ENCODE data around the gene CNTNAP2. TPM values are rescaled to one million over a fixed set of nuclear protein-coding genes. Genes with fewer than 3 reads are reported as not detected.

CNTNAP2 gene
- total RNA-seq, 4 donors from 2014 or later: 0.42 to 0.71 TPM; not detected in 2

DNA sequence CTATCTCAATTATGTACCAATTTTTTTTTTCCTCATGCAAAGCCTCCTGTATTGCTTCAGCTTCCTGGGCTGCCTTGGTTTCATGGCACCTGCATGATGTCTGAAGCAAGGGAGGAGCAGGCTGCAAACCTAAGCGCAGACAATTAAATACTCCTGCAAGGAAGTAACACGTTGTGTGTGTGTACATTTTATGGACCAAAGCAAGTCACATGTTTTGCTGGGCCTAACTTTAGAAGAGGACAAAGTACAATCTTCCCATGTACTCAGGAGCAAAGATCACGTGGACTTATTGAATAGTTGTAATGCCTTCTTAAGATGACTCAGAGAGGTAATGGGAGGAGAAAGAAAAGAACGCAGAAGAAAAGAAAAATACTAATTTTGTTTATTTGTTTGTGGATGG, 1530.0 kb downstream of the CNTNAP2 start:
- no peak overlapping the region for H3K4me3 ChIP-seq (ENCODE audit: low read depth, poor library complexity, severe bottlenecking)
- DNase-seq (ENCODE audit: low spot score in 2 of 2): no peak
- intact Hi-C loops (cut with DNase I; ENCODE audit: low total_unique reads): no loop called here
- 87 to 88% methylated on average over 4 of the region's 4 CpGs for WGBS, 2 donors
- no peak for TF ChIP-seq POLR2A (IDR thresholded peaks at IDR 0.05)
- TF ChIP-seq, protein P1, sequence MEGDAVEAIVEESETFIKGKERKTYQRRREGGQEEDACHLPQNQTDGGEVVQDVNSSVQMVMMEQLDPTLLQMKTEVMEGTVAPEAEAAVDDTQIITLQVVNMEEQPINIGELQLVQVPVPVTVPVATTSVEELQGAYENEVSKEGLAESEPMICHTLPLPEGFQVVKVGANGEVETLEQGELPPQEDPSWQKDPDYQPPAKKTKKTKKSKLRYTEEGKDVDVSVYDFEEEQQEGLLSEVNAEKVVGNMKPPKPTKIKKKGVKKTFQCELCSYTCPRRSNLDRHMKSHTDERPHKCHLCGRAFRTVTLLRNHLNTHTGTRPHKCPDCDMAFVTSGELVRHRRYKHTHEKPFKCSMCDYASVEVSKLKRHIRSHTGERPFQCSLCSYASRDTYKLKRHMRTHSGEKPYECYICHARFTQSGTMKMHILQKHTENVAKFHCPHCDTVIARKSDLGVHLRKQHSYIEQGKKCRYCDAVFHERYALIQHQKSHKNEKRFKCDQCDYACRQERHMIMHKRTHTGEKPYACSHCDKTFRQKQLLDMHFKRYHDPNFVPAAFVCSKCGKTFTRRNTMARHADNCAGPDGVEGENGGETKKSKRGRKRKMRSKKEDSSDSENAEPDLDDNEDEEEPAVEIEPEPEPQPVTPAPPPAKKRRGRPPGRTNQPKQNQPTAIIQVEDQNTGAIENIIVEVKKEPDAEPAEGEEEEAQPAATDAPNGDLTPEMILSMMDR (IDR thresholded peaks at IDR 0.05): no peak

GRCh38 chr7:147650991-147651390, 1534.4 kb downstream of the CNTNAP2 start:
- WGBS, 2 donors: 79 to 85% methylated on average over 3 of the region's 3 CpGs
- no peak overlapping the region for H3K4me3 ChIP-seq (ENCODE audit: low read depth, poor library complexity, severe bottlenecking)
- TF ChIP-seq POLR2A (IDR thresholded peaks at IDR 0.05): no peak
- TF ChIP-seq, protein P1 (IDR thresholded peaks at IDR 0.05): no peak
- DNase-seq (ENCODE audit: low spot score in 2 of 2): no peak
- intact Hi-C loops (cut with DNase I; ENCODE audit: low total_unique reads): no loop called here

DNA sequence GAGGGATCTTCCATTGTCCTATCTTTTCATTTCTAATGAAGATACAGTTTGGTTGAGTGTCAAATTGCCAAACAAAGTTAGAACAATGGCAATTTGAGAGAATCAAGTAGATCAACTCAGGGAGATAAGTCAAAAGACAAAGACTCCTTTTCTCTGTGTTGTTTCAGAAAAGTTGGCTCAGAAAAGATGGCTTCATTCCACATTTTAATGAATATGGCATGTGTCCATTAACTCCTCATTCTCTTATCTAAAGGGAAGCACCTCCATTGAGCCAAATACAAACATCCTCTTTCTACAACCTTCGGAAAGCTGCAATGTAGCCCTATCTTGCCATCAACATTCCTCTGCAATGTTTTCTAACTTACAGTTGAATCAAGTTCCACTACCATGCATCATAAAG, 1535.0 kb downstream of the CNTNAP2 start:
- TF ChIP-seq POLR2A (IDR thresholded peaks at IDR 0.05): no peak
- TF ChIP-seq, protein P1 (IDR thresholded peaks at IDR 0.05): no peak
- H3K4me3 ChIP-seq (ENCODE audit: low read depth, poor library complexity, severe bottlenecking): no peak overlapping the region
- DNase-seq (ENCODE audit: low spot score in 2 of 2): no peak
- WGBS, 2 donors: 70 to 76% methylated on average over 1 of the region's 1 CpG
- intact Hi-C loops (cut with DNase I; ENCODE audit: low total_unique reads): no loop called here

GRCh38 chr7:147653456-147653855, 1536.9 kb downstream of the CNTNAP2 start:
- intact Hi-C loops (cut with DNase I; ENCODE audit: low total_unique reads): no loop called here
- no peak overlapping the region for H3K4me3 ChIP-seq (ENCODE audit: low read depth, poor library complexity, severe bottlenecking)
- no peak for DNase-seq (ENCODE audit: low spot score in 2 of 2)
- TF ChIP-seq POLR2A (IDR thresholded peaks at IDR 0.05): no peak
- TF ChIP-seq, protein P1 (IDR thresholded peaks at IDR 0.05): no peak
- WGBS, 2 donors: 64 to 66% methylated on average over 3 of the region's 3 CpGs

- intact Hi-C loops (cut with DNase I; ENCODE audit: low total_unique reads): no loop called here
- H3K4me3 ChIP-seq (ENCODE audit: low read depth, poor library complexity, severe bottlenecking): no peak overlapping the region
- 55 to 68% methylated on average over 2 of the region's 2 CpGs for WGBS, 2 donors
- DNase-seq (ENCODE audit: low spot score in 2 of 2): no peak
- TF ChIP-seq, protein P1 (IDR thresholded peaks at IDR 0.05): no peak
- no peak for TF ChIP-seq POLR2A (IDR thresholded peaks at IDR 0.05)
Observed at GRCh38 chr7:147658392-147658967, 1541.9 kb downstream of the CNTNAP2 start.

Measured in lower leg skin (tissue), 4 donors.